NCI-H2107 (cell line): ENCODE results near the gene SON.
"Not testable (repeated sequence)": the region's sequence is repeated elsewhere in the genome, so short reads cannot be mapped to it uniquely, and the experiment has no call there.

Experiments
- DNase-seq: peaks from one replicate; lab custom pipeline; 2025; lab: John Stamatoyannopoulos, UW

The SON gene, protein sequence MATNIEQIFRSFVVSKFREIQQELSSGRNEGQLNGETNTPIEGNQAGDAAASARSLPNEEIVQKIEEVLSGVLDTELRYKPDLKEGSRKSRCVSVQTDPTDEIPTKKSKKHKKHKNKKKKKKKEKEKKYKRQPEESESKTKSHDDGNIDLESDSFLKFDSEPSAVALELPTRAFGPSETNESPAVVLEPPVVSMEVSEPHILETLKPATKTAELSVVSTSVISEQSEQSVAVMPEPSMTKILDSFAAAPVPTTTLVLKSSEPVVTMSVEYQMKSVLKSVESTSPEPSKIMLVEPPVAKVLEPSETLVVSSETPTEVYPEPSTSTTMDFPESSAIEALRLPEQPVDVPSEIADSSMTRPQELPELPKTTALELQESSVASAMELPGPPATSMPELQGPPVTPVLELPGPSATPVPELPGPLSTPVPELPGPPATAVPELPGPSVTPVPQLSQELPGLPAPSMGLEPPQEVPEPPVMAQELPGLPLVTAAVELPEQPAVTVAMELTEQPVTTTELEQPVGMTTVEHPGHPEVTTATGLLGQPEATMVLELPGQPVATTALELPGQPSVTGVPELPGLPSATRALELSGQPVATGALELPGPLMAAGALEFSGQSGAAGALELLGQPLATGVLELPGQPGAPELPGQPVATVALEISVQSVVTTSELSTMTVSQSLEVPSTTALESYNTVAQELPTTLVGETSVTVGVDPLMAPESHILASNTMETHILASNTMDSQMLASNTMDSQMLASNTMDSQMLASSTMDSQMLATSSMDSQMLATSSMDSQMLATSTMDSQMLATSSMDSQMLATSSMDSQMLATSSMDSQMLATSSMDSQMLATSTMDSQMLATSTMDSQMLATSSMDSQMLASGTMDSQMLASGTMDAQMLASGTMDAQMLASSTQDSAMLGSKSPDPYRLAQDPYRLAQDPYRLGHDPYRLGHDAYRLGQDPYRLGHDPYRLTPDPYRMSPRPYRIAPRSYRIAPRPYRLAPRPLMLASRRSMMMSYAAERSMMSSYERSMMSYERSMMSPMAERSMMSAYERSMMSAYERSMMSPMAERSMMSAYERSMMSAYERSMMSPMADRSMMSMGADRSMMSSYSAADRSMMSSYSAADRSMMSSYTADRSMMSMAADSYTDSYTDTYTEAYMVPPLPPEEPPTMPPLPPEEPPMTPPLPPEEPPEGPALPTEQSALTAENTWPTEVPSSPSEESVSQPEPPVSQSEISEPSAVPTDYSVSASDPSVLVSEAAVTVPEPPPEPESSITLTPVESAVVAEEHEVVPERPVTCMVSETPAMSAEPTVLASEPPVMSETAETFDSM (N-terminal part only)

DNA sequence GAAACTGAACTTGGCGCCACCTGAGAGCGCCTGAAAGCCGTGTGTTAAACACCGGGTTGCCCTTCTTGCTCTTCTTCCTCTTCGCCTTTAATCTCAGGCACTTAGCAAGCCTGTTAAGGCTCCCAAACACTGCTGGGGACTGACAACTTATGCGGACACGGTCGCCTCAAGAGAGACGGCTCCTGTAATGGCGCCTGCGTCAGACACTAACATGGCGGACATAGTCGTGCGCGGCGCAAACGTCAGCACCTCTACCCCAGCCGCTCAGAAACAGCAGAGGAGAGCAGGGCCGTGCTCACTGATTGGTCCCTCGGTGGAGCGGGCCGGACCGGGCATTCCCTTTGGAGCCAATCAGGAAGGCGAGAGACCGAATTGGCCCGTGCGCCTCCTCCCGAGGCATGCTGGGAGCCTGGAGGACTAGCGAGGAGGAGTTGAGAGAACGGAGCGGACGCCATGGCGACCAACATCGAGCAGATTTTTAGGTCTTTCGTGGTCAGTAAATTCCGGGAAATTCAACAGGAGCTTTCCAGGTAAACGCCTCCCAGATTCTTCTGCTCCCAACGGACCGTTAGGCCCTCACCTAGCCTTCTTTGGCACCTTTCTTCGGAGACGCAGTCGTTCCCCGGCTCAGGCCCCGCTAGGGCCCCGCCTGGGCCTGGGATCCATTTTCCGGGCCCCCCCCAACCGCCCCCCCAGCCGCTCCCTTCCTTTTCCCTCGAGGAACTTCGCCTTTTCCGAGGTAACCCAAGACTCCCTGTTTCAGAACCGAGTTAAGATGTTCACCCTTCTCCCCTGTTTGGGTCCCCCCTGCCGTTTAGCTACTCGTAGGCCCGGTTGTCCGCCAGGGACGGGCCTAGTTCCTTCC, at the start of gene SON:
Gene SON (plus strand): TSS at position 399 of the 865 bp plus-strand sequence. CDS start 55 bp downstream, at position 454.
- peak; percentile 97 for DNase-seq

DNA sequence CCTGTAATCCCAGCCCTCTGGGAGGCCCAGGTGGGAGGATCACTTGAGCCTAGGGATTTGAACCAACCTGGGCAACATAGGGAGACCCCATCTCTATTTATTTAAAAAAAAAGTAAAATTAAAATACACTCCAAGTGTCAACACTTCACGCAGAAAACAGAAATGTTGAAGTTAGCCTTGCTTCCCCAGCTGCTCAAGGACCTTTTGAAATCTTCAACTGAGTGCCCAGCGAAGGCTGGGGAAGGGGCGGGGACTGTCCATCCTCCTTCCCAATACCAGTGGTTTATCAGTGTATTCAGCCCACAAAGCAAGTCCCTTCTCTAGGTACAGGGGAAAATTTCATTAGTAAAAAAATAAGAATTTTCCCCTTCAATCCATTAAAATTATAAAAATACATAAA, 49.1 kb upstream of the SON start:
- DNase-seq = no peak

- no peak for DNase-seq
Observed at GRCh38 chr21:33495743-33496142, 47.1 kb upstream of the SON start.

DNA sequence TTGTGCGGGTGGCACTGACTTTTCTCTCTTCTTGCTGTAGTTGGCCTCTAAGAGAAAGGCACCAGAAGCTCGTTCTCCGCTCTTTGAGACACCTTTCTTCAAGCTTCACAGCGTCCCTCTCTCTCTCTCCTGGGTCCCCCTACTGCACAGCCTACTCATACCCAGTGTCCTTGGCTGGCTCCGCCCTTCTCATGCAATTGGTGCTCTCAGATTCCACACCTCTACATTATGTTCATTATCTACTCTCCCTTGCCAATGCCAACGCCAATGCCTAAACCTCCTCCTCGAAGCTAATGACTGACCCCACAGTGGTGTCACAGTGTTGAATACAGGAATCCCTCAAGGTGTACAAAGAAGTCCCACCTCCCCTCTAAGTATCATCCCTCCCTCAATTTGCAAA, 46.5 kb upstream of the SON start:
- no peak for DNase-seq

DNA sequence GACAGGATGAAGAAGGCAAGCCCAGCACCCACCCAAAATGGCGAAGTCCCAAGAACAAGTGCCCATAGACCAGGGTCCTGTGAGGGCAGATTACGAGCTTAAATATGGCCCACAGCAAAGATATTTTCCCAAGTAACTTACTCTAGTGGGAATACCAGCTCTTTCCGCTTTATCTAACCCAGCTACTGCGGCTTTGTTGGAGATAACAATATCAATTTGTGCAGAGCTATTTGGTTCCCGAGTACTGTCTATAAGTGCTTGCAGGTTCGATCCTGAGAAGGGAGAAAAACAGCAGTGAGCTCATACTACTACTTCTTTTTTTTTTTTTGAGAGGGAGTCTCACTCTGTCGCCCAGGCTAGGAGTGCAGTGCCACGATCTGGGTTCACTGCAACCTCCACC, 37.0 kb upstream of the SON start:
- DNase-seq = no peak

DNA sequence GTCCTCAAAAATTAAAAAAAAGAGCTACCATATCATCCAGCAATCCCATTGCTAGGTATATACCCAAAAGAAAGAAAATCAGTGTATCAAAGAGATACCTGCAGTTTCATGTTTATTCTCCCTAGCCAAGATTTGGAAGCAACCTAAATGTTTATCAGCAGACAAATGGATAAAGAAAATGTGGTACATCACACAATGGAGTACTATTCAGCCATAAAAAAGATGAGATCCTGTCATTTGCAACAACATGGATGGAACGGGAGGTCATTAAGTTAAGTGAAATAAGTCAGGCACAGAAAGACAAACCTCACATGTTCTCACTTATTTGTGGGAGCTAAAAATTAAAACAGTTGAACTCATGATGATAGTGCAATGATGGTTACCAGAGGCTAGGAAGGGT, 35.8 kb upstream of the SON start:
- DNase-seq = not testable (repeated sequence)

GRCh38 chr21:33510826-33511225, 32.0 kb upstream of the SON start:
- no peak for DNase-seq

GRCh38 chr21:33511639-33512038, 31.2 kb upstream of the SON start:
- DNase-seq = no peak

GRCh38 chr21:33512481-33512880, 30.4 kb upstream of the SON start:
- no peak for DNase-seq

DNA sequence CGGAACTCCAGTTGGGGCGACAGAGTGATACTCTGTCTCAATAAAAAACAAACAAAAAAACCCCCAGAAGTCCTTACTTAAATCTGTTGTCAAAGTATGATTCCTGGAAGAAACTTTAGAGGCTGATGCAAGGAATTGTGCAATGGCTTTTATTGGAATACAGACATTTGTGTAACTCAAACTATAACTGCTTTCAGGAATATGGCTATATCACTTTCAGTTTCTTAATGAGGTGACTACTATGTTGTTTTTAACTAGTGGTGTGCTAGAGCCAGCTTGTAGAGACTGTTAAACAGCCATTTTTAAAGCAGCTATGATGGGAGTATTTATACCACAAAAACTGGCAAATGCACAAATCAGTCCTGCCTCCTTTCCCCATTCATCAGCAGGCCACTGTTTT, 28.6 kb upstream of the SON start:
- DNase-seq = no peak

GRCh38 chr21:33518899-33519298, 23.9 kb upstream of the SON start:
- DNase-seq = no peak

DNA sequence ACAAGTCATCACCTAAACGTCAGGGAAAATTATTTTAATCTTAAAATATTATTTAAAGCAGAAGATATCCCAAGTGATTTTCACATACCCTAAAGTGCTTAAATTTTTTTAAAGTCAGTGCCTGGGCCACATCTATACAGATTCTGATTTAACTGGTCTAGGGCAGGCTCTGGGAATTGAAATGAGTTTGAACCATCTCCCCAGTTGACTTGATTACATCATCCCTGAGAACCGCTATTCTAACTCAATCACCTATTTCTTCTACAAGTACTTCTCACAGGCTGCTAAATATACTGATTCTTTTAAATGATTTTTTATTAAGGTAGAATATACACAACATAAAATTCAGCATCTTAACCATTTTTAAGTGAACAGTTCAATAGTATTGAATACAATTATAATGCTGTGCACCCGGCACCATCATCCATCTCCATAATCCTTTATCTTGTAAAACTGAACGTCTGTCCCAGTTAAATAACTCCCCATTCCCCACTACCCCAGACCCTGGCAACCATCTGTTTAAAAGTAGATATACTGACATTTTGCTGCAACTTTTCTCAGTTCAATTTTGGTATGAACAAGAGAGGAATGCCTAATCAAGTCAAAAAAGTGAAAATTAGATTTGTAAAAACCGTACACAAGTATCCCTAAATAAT, 20.4 kb upstream of the SON start:
- DNase-seq = no peak

GRCh38 chr21:33522953-33523349, 19.9 kb upstream of the SON start:
- no peak for DNase-seq

DNA sequence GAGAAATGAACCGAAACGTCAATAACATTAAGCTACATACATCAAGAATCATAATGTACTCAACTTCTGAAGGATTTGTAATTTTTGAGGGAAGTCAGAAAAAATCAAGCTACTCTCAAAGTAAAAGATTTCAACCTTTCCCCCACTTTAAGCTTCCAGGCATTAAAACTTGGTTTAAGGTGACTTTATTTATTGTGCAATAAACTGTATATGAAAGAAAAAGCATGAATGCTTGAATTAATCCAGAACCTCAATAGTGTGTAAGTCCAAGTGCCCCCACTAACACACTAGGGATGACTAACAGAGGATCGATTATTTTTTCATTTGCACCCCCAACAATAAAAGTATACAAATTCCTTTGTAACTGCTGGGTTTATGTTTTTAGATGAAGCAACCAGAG, 11.8 kb upstream of the SON start:
- no peak for DNase-seq

- no peak for DNase-seq
Observed at GRCh38 chr21:33537212-33537611, 5.6 kb upstream of the SON start.

- DNase-seq = no peak
Observed at GRCh38 chr21:33539616-33540015, 3.2 kb upstream of the SON start.

GRCh38 chr21:33540711-33541104, 2.1 kb upstream of the SON start:
- no peak for DNase-seq

GRCh38 chr21:33541105-33541711, 1.6 kb upstream of the SON start:
- DNase-seq = no peak

GRCh38 chr21:33541756-33542639, 840 bp upstream of the SON start, which contains the start of gene GART:
Gene GART (minus strand): TSS chr21:33542117. CDS start chr21:33539315, 2,802 bp downstream.
- peak; percentile 84 for DNase-seq
